Hepatic stellate cell (primary cell): ENCODE results near the gene SCAPER.
A peak's percentile ranks its signal among the peaks of the same experiment; 100 is the strongest.

Source experiments
- DNase-seq: peaks from one replicate; pipeline ENCODE4 v3.0.0; 2011; ENCODE audit warnings: low spot score

SCAPER gene

GRCh38 chr15:76905013-76905839 is at the start of gene SCAPER:
Gene SCAPER (minus strand): TSS chr15:76905340. CDS start chr15:76883817, 21,523 bp downstream.
- peak; percentile 92 for DNase-seq

DNA sequence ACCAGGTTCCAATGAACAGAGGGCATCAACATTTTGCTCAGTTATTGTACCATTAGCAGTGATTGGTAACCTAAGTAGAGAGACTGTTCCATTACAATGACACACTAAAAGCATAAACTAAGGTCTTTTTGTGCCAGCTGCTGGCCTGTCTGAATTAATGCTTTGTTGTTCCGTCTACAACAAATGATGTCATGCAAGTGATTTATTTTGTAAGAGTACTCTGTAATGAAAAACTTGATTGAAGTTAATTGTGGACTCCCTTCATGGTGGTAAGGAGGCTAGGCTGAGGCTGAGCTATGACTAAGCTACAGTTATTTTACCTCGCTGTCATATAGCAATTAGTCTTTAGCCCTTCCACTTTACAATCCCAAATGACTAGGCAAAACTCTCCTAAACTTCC is 49.6 kb upstream of the SCAPER start:
- no peak for DNase-seq

- DNase-seq, result no peak
Observed at GRCh38 chr15:76953913-76954312, 48.8 kb upstream of the SCAPER start.

GRCh38 chr15:76951220-76951619 is 46.1 kb upstream of the SCAPER start:
- no peak for DNase-seq

DNA sequence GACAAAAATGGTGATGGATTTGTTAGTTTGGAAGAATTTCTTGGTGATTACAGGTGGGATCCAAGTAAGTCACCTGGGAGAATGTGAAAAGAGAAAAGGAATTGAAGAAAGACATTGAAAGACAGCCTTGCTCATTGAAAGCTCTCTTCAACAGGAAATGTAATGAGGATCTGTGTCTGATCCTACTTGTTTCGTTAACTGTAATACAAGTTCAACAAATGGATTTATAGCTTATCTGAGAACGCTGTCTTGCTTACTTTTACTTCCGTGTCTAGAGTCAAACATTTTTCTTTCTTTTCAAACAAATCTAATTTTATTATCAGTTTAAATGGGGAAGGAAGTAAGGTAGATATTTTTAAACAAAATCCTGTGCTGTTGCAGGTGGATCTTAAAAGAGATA is 42.3 kb upstream of the SCAPER start:
- DNase-seq, result no peak

DNA sequence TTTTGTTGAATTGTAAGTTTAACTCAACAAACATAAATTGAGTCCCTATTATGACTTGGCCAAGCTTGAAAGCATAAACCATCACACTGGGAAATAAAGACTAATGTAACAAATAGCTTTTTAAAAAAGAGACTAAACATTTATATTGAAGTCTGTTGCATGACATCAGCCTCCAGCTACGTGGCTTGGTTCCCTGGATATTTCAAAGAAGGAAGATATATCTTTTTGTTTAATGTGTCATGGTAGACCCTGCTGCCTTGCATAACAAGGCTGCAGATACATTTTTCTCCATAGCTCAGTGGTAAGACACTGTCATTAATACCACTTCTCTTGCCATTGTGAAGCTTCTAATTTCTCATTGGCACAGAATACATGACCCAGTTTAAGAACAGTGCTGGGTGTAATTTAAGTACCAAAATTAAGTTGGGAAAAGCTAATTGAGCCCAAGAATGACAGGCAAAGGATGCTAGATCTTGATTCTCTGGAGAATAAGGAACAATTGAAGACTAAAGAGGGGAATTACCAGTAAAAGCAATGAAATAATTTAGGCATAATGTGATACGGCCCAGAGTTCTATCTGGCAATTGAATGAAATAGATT is 40.5 kb upstream of the SCAPER start:
- DNase-seq, result no peak

DNA sequence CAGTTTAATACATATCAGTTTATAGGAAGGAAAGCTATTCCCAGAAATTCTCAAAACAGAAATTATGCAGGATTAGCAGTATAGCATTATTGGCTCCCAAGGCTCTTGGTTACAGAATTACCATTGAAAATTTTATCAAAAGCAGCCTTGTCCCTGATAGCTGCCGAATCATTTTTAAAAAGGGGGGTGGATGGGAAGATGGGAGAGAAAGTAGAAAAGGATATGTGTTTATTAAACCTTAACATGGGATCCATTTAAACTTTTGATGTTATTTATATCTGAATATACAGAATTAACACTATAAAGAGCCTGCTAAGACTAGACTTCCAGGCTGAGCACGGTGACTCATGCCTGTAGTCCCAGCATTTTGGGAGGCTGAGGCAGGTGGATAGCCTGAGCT is 37.2 kb upstream of the SCAPER start:
- no peak for DNase-seq

DNA sequence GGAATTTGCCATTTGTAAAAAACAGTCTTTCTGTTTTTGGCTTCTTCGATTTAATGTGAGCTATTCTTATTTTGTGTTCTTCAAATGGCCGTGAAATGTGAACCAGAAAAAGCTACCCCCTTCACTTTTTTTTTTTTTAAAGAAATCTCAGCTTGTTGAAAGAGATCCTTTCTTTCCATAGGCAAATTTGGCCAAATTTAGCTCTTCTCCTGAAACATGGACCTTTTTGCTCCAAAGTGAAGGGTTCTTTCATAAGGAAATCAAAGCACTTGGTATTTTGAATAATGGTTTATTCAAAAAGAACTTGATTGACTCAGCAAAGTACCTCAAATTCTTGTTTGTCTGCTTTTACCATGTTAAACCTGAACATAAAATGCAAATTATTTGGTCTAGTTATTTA is 36.5 kb upstream of the SCAPER start:
- no peak for DNase-seq

GRCh38 chr15:76939715-76940114 is 34.6 kb upstream of the SCAPER start:
- DNase-seq, result no peak

DNA sequence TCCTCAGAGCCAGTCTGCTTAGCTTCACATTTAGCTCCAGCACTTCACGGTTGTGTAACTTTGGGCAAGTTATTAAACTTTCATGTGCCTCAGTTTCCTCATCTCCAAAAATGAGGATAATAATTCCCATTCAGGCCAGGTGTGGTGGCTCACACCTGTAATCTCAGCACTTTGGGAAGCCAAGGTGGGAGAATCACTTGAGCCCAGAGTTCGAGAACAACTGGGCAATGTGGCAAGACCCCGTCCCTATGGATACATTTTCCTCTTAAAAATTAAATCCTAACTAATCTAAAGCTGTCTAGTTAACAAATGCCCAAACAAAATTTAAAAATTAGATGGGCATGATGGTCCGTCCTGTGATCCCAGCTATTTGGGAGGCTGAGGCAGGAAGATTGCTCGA is 33.6 kb upstream of the SCAPER start:
- no peak for DNase-seq

DNA sequence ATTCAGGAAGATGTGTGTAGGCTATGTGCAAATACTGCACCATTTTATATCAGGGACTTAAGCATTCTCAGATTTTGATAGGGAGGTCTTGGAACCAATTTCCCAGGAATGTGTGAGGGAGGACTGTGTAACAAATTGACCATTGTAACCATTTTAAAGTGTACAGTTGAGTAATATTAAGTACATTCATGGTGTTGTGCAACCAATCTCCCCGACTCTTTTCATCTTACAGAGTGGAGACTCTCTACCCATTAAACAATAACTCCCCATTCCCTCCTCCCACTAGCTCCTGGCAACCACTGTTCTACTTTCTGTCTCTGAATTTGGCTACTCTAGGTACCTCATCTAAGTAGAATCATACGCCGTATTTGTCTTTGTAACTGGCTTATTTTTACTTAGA is 31.5 kb upstream of the SCAPER start:
- no peak for DNase-seq

- no peak for DNase-seq
Observed at GRCh38 chr15:76935620-76936019, 30.5 kb upstream of the SCAPER start.

GRCh38 chr15:76932135-76932966 is 27.2 kb upstream of the SCAPER start:
- peak; percentile 9 for DNase-seq

GRCh38 chr15:76931397-76932134 is 26.4 kb upstream of the SCAPER start, which contains the start of gene RCN2:
Gene RCN2 (plus strand): TSS chr15:76931749. CDS start chr15:76931842, 93 bp downstream.
- DNase-seq, result peak; percentile 92

- DNase-seq, result no peak
Observed at GRCh38 chr15:76930831-76931396, 25.8 kb upstream of the SCAPER start.

DNA sequence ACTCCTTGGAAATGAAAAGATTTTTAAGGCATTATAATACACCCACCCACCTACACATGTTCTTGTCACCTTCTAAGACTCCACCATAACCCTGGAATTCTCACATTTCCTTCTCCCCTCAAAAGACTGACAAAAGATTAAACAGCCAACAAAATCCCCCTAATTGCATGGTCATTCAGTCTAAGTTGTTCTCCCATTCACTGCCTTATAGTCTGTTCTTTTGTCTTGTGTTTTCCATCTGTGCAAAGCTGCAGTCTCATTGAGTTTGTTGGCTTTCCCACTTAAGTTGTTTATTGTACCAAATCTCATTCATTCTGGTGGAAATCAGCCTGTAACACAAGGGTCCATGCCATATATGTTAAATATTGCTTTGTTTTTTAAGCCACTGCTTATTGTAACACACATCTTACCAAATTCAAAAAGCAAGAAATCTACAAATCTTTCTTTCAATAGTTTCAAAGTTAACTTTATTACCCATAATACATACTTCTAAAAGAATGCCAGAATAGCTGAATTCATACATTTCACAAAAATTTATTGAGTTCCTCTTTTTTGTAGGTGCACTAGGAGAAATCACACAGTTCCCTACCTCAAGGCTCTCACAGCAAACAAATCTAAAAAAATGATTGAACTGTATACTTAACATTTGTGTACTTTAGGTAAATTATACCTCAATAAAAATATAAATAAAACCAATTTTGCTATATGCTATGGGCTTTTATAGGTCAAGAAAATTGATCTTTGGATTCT is 24.0 kb upstream of the SCAPER start:
- DNase-seq, result no peak

GRCh38 chr15:76928201-76928600 is 23.1 kb upstream of the SCAPER start:
- no peak for DNase-seq

GRCh38 chr15:76916369-76916768 is 11.2 kb upstream of the SCAPER start:
- DNase-seq, result no peak

GRCh38 chr15:76913737-76914136 is 8.6 kb upstream of the SCAPER start:
- no peak for DNase-seq

DNA sequence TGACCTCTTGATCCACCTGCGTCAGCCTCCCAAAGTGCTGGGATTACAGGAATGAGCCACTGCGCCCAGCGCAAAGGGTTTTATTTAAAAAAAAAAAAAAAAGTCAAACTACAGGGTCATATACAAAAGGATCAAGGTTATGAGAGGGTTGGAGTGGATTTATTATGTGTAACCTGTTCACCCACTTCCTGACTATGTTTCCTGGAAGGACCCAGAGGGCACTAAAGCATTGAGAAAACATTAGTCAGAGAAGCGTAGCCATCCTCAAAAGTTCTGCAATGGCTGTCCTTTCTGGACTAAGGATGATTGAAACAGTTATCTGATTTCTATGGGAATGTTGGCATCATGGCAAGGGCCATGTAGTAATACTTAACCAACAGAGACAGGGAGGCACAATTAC is 7.3 kb upstream of the SCAPER start:
- no peak for DNase-seq

- DNase-seq, result no peak
Observed at GRCh38 chr15:76905855-76906254, 715 bp upstream of the SCAPER start.
